OCI-LY7 (cell line): ENCODE measurements around the gene TMEM52B. TPM values are rescaled to one million over a fixed set of nuclear protein-coding genes. Genes with fewer than 3 reads are reported as not detected.
A peak's percentile ranks its signal among the peaks of the same experiment; 100 is the strongest.

Experiments
- BruUV-seq: library from RNA; stranded (reverse); fragments of 400-500 nt; replicated peaks from 2 replicates; lab custom pipeline; 2021; lab: Mats Ljungman, UMichigan
- CTCF ChIA-PET: fragments of 300-600 bp; sonication (Branson Sonifier 250); formaldehyde crosslinking; loops from one replicate; lab custom pipeline; 2022; ENCODE audit warnings: antibody characterized with exemption; ENCODE audit not compliant: unreplicated experiment; lab: Charles Lee
- POLR2A ChIA-PET: fragments of 300-600 bp; sonication (Branson Sonifier 250); formaldehyde crosslinking; loops from one replicate; lab custom pipeline; 2022; ENCODE audit warnings: antibody characterized with exemption; lab: Charles Lee
- DNase-seq: peaks from one replicate; pipeline ENCODE4 v3.0.0-alpha.2; 2015; ENCODE audit warnings: low spot score
- H2AFZ ChIP-seq: fragments of 200-600 bp; sonication (generic), shearing (Covaris generic); 2 replicates; pipeline ENCODE4 v1.6.1; 2014; ENCODE audit warnings: mild to moderate bottlenecking, antibody characterized with exemption, low read length, moderate library complexity
- H3K27ac ChIP-seq: fragments of 200-600 bp; sonication (generic); 2 replicates; pipeline ENCODE4 v1.5.1; 2014; ENCODE audit warnings: mixed run types, low read depth, mild to moderate bottlenecking, moderate library complexity, low read length, inconsistent platforms; ENCODE audit not compliant: poor library complexity, severe bottlenecking
- H3K36me3 ChIP-seq: fragments of 200-600 bp; sonication (generic); 2 replicates; pipeline ENCODE4 v1.6.1; 2014; ENCODE audit warnings: mild to moderate bottlenecking, antibody characterized with exemption, low read length, moderate library complexity, mixed read lengths; ENCODE audit not compliant: insufficient read depth
- H3K4me1 ChIP-seq: fragments of 200-600 bp; sonication (generic); 2 replicates; pipeline ENCODE4 v1.5.1; 2014; ENCODE audit warnings: mild to moderate bottlenecking, low read length; ENCODE audit not compliant: insufficient read depth, poor library complexity, severe bottlenecking
- H3K4me2 ChIP-seq: fragments of 200-600 bp; sonication (generic); 2 replicates; pipeline ENCODE4 v1.6.1; 2014; ENCODE audit warnings: mild to moderate bottlenecking, low read length
- H3K4me3 ChIP-seq: fragments of 200-600 bp; sonication (generic); 2 replicates; pipeline ENCODE4 v1.5.1; 2014; ENCODE audit warnings: mild to moderate bottlenecking, low read depth, low read length; ENCODE audit not compliant: poor library complexity, severe bottlenecking
- H3K79me2 ChIP-seq: fragments of 200-600 bp; sonication (generic); 2 replicates; pipeline ENCODE4 v1.6.1; 2016; ENCODE audit warnings: low read depth, mild to moderate bottlenecking, low read length, moderate library complexity, mixed read lengths; ENCODE audit not compliant: insufficient read depth
- H3K9me2 ChIP-seq: fragments of 200-600 bp; sonication (generic); 2 replicates; pipeline ENCODE4 v1.6.1; 2016; ENCODE audit warnings: mild to moderate bottlenecking, low read length, mixed read lengths; ENCODE audit not compliant: insufficient read depth
- H3K9me3 ChIP-seq: fragments of 200-600 bp; sonication (generic); 2 replicates; pipeline ENCODE4 v1.6.1; 2014; ENCODE audit warnings: mild to moderate bottlenecking, mixed run types, low read length, mixed read lengths
- H4K20me1 ChIP-seq: fragments of 200-600 bp; sonication (generic); 2 replicates; pipeline ENCODE4 v1.6.1; 2014; ENCODE audit warnings: mild to moderate bottlenecking, antibody characterized with exemption, low read length, moderate library complexity, mixed read lengths; ENCODE audit not compliant: insufficient read depth
- CTCF ChIP-seq: fragments of 200-600 bp; sonication (generic); conservative IDR thresholded peaks from 2 replicates; pipeline ENCODE4 v1.5.1; 2014; ENCODE audit warnings: mild to moderate bottlenecking, antibody characterized with exemption, low read length, moderate library complexity, mixed read lengths
- EZH2phosphoT487 ChIP-seq: fragments of 200-600 bp; sonication (generic); IDR thresholded peaks from 2 replicates; pipeline ENCODE4 v1.6.1; 2018; ENCODE audit warnings: low read depth, borderline replicate concordance, mild to moderate bottlenecking, mixed run types, antibody characterized with exemption, low read length, moderate library complexity, mixed read lengths
- intact Hi-C: fragments of 100-400 bp; cut with micrococcal nuclease; formaldehyde crosslinking; loops from one replicate; pipeline ENCODE4 v1.10.0; 2022; ENCODE audit not compliant: unreplicated experiment
- total RNA-seq, 2 experiments: library from RNA; depleted of rRNA in 1 of 2; stranded (reverse); fragments of >200 nt in 1 of 2; shearing (Covaris generic) in 1 of 2; gene quantifications; 2 replicates each; pipeline ENCODE4 v1.2.3, GENCODE V29; 2014 to 2022

TMEM52B gene
- total RNA-seq, 2 experiments from 2014 or later: 0.21 TPM; not detected in 1

GRCh38 chr12:10160617-10161385 is 18.0 kb upstream of the TMEM52B start:
- H3K9me3 ChIP-seq: peaks cover 8% of the 10 kb centered on the region; the same call in 1 of the 2 replicates
- CTCF ChIA-PET: interaction anchor here (0.6 kb wide), 1 partner anchor 238 kb away, joined by 3 read pairs; no protein-coding TSS in a partner anchor
- TF ChIP-seq CTCF: no peak
- TF ChIP-seq EZH2phosphoT487: no peak
- no peak for DNase-seq
- peak overlapping the region; percentile 47; the same call in 1 of the 2 replicates for H2AFZ ChIP-seq
- no peaks in the 10 kb centered on the region for H3K9me2 ChIP-seq
- intact Hi-C loops: no loop called here
- H3K4me3 ChIP-seq: no peak overlapping the region
- no peaks in the 10 kb centered on the region for H3K79me2 ChIP-seq
- POLR2A ChIA-PET: interaction anchor here (0.6 to 3.3 kb wide), 10 partner anchors 9 to 1589 kb away, joined by 3 to 15 read pairs (median 4); partner anchors contain the start of gene OLR1
- BruUV-seq: no TSS peak
- no peaks in the 10 kb centered on the region; the same call in 1 of the 2 replicates for H3K36me3 ChIP-seq
- no peaks in the 10 kb centered on the region for H4K20me1 ChIP-seq
- H3K4me1 ChIP-seq: peaks cover 40% of the 10 kb centered on the region
- peak overlapping the region; percentile 35 for H3K4me2 ChIP-seq
- H3K27ac ChIP-seq: no peak overlapping the region

- H3K4me1 ChIP-seq: peaks cover 39% of the 10 kb centered on the region
- H3K4me2 ChIP-seq: no peak overlapping the region
- BruUV-seq: no TSS peak
- intact Hi-C loops: no loop called here
- peak; percentile 23 for DNase-seq
- H3K9me3 ChIP-seq: peaks cover 3% of the 10 kb centered on the region; the same call in 1 of the 2 replicates
- no peak for TF ChIP-seq EZH2phosphoT487
- no peak for TF ChIP-seq CTCF
- peak overlapping the region; percentile 63; the same call in 1 of the 2 replicates for H2AFZ ChIP-seq
- no peaks in the 10 kb centered on the region for H3K9me2 ChIP-seq
- no peak overlapping the region for H3K27ac ChIP-seq
- POLR2A ChIA-PET: interaction anchor here (0.6 to 1.4 kb wide), 4 partner anchors 9 to 33 kb away, joined by 3 to 6 read pairs (median 3); partner anchors contain the start of gene OLR1
- CTCF ChIA-PET: no interaction called here
- no peaks in the 10 kb centered on the region for H4K20me1 ChIP-seq
- H3K4me3 ChIP-seq: no peak overlapping the region
- no peaks in the 10 kb centered on the region; the same call in 1 of the 2 replicates for H3K36me3 ChIP-seq
- H3K79me2 ChIP-seq: no peaks in the 10 kb centered on the region
Measured at GRCh38 chr12:10163084-10163483, 15.7 kb upstream of the TMEM52B start.
